ENCODE measurements around the gene ECHS1. TPM values are rescaled to one million over a fixed set of nuclear protein-coding genes. Genes with fewer than 3 reads are reported as not detected.

Gene ECHS1
- total RNA-seq, 2 experiments from 2014 or later, result 46.2 to 48.3 TPM

DNA sequence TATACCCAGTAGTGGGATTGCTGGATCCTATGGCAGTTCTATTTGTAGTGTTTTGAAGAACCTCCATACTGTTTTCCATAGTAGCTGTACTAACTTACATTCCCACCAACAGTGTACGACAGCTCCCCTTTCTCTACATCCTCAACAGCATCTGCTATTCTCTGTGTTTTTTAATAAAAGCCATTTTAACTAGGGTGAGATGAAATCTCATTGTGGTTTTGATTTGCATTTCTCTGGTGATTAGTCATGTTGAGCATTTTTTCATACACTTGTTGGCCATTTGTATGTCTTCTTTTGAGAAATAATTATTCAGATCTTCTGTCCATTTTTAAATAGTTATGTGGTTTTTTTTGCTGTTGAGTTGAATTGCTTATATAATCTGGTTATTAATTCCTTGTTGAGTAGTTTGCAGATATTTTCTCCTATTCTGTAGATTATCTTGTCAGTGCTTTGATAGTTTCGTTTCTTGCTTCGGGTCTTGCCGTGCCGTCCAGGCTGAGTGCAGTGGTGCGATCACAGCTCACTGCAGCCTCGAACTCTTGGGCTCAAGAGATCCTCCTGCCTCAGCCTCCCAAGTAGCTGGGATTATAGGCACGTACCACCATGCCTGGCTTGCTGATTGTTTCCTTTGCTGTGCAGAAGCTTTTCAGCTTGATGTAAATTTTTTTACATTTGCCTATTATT is 32.8 kb upstream of the ECHS1 start:
- DNase-seq (ENCODE audit: low spot score), result no peak
- TF ChIP-seq EZH2phosphoT487 (IDR thresholded peaks at IDR 0.05; ENCODE audit: borderline replicate concordance, low read depth, low read length), result no peak
- TF ChIP-seq, protein P1, sequence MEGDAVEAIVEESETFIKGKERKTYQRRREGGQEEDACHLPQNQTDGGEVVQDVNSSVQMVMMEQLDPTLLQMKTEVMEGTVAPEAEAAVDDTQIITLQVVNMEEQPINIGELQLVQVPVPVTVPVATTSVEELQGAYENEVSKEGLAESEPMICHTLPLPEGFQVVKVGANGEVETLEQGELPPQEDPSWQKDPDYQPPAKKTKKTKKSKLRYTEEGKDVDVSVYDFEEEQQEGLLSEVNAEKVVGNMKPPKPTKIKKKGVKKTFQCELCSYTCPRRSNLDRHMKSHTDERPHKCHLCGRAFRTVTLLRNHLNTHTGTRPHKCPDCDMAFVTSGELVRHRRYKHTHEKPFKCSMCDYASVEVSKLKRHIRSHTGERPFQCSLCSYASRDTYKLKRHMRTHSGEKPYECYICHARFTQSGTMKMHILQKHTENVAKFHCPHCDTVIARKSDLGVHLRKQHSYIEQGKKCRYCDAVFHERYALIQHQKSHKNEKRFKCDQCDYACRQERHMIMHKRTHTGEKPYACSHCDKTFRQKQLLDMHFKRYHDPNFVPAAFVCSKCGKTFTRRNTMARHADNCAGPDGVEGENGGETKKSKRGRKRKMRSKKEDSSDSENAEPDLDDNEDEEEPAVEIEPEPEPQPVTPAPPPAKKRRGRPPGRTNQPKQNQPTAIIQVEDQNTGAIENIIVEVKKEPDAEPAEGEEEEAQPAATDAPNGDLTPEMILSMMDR (conservative IDR thresholded peaks at IDR 0.05; ENCODE audit: low read length), result no peak
- Histone ChIP-seq H3K9me2 (ENCODE audit: insufficient read depth, low read length) (no peaks in the 10 kb centered on the region), H2AFZ (ENCODE audit: low read length) (no peak overlapping the region), H3K4me2 (ENCODE audit: low read length) (no peak overlapping the region), H3K79me2 (ENCODE audit: insufficient read depth, low read depth, low read length) (peaks cover 63% of the 10 kb centered on the region), H4K20me1 (ENCODE audit: insufficient read depth, low read length) (no peaks in the 10 kb centered on the region), H3K9me3 (ENCODE audit: low read length) (peaks cover 25% of the 10 kb centered on the region), H3K4me3 (ENCODE audit: low read depth, low read length, poor library complexity, severe bottlenecking) (no peak overlapping the region), H3K27ac (ENCODE audit: low read depth, low read length, poor library complexity, severe bottlenecking) (no peak overlapping the region), H3K4me1 (ENCODE audit: insufficient read depth, low read length, poor library complexity, severe bottlenecking) (peaks cover 13% of the 10 kb centered on the region), H3K36me3 (ENCODE audit: insufficient read depth, low read length) (peaks cover 98% of the 10 kb centered on the region)
- intact Hi-C loops (cut with micrococcal nuclease; ENCODE audit: unreplicated experiment), result no loop called here
- POLR2A ChIA-PET, result interaction anchor here (0.7 to 1.0 kb wide), 3 partner anchors 9 to 91 kb away, joined by 3 to 5 read pairs (median 3); no protein-coding TSS in a partner anchor
- CTCF ChIA-PET (ENCODE audit: unreplicated experiment), result interaction anchor here (0.6 kb wide), 1 partner anchor 1884 kb away, joined by 3 read pairs; no protein-coding TSS in a partner anchor
- BruUV-seq (replicated peaks), result no TSS peak

DNA sequence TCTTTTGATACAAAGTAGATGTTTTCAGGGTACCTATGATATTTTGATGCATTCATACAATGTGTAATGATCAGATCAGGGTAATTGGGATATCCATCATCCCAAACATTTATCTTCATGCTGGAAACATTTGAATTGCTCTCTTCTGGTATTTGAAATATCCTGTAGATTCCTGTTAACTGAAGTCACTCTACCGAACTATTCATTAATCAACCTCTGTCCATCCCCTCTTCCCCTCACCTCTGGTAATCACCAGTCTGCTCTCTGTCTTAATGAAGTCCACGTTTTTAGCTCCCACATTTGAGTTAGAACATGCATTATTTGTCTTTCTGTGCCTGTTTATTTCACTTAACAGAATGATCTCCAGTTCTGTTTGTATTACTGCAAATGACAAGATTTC is 32.1 kb upstream of the ECHS1 start:
- Histone ChIP-seq H2AFZ (ENCODE audit: low read length) (no peak overlapping the region), H3K4me2 (ENCODE audit: low read length) (peak overlapping the region; percentile 6; the same call in 1 of the 2 replicates), H3K79me2 (ENCODE audit: insufficient read depth, low read depth, low read length) (peaks cover 55% of the 10 kb centered on the region), H3K36me3 (ENCODE audit: insufficient read depth, low read length) (peaks cover 98% of the 10 kb centered on the region), H3K27ac (ENCODE audit: low read depth, low read length, poor library complexity, severe bottlenecking) (no peak overlapping the region), H3K4me3 (ENCODE audit: low read depth, low read length, poor library complexity, severe bottlenecking) (no peak overlapping the region), H3K9me3 (ENCODE audit: low read length) (peaks cover 18% of the 10 kb centered on the region; the same call in 1 of the 2 replicates), H4K20me1 (ENCODE audit: insufficient read depth, low read length) (no peaks in the 10 kb centered on the region), H3K4me1 (ENCODE audit: insufficient read depth, low read length, poor library complexity, severe bottlenecking) (peaks cover 13% of the 10 kb centered on the region), H3K9me2 (ENCODE audit: insufficient read depth, low read length) (no peaks in the 10 kb centered on the region)
- DNase-seq (ENCODE audit: low spot score), result no peak
- POLR2A ChIA-PET, result interaction anchor here (1.0 kb wide), 1 partner anchor 8 kb away, joined by 3 read pairs; no protein-coding TSS in a partner anchor
- CTCF ChIA-PET (ENCODE audit: unreplicated experiment), result interaction anchor here (0.6 kb wide), 1 partner anchor 1884 kb away, joined by 3 read pairs; no protein-coding TSS in a partner anchor
- intact Hi-C loops (cut with micrococcal nuclease; ENCODE audit: unreplicated experiment), result no loop called here
- TF ChIP-seq, protein P1 (conservative IDR thresholded peaks at IDR 0.05; ENCODE audit: low read length), result no peak
- no peak for TF ChIP-seq EZH2phosphoT487 (IDR thresholded peaks at IDR 0.05; ENCODE audit: borderline replicate concordance, low read depth, low read length)
- no TSS peak for BruUV-seq (replicated peaks)

- ChIA-PET POLR2A (no interaction called here), CTCF (ENCODE audit: unreplicated experiment) (no interaction called here)
- no peak overlapping the region for H3K4me2 ChIP-seq (ENCODE audit: low read length)
- H3K4me1 ChIP-seq (ENCODE audit: insufficient read depth, low read length, poor library complexity, severe bottlenecking), result peaks cover 13% of the 10 kb centered on the region
- TF ChIP-seq, protein P1 (conservative IDR thresholded peaks at IDR 0.05; ENCODE audit: low read length), result no peak
- TF ChIP-seq EZH2phosphoT487 (IDR thresholded peaks at IDR 0.05; ENCODE audit: borderline replicate concordance, low read depth, low read length), result no peak
- H4K20me1 ChIP-seq (ENCODE audit: insufficient read depth, low read length), result no peaks in the 10 kb centered on the region
- H3K27ac ChIP-seq (ENCODE audit: low read depth, low read length, poor library complexity, severe bottlenecking), result no peak overlapping the region
- no peak for DNase-seq (ENCODE audit: low spot score)
- no peak overlapping the region for H3K4me3 ChIP-seq (ENCODE audit: low read depth, low read length, poor library complexity, severe bottlenecking)
- intact Hi-C loops (cut with micrococcal nuclease; ENCODE audit: unreplicated experiment), result no loop called here
- H3K9me2 ChIP-seq (ENCODE audit: insufficient read depth, low read length), result no peaks in the 10 kb centered on the region
- peaks cover 3% of the 10 kb centered on the region; the same call in 1 of the 2 replicates for H3K9me3 ChIP-seq (ENCODE audit: low read length)
- BruUV-seq (replicated peaks), result no TSS peak
- peaks cover 41% of the 10 kb centered on the region for H3K79me2 ChIP-seq (ENCODE audit: insufficient read depth, low read depth, low read length)
- H2AFZ ChIP-seq (ENCODE audit: low read length), result no peak overlapping the region
- peaks cover 98% of the 10 kb centered on the region for H3K36me3 ChIP-seq (ENCODE audit: insufficient read depth, low read length)
Observed at GRCh38 chr10:133403784-133404183, 30.6 kb upstream of the ECHS1 start.
